SK-N-SH (cell line): ENCODE results near the gene MEIKIN. TPM values are rescaled to one million over a fixed set of nuclear protein-coding genes. Genes with fewer than 3 reads are reported as not detected.

Experiments
- CTCF ChIA-PET: fragments of 300-600, 350-600 bp; formaldehyde crosslinking; extraction: SDS; loops from one replicate; lab custom pipeline; 2021; lab: Yijun Ruan, JAX
- POLR2A ChIA-PET: fragments of 350-600 bp; sonication (Branson Sonifier 250); formaldehyde crosslinking; extraction: SDS; loops from one replicate; lab custom pipeline; 2020; ENCODE audit warnings: antibody characterized with exemption, inconsistent platforms; lab: Yijun Ruan, JAX
- DNase-seq: peaks from one replicate; pipeline ENCODE4 v3.0.0; 2012
- H2AFZ ChIP-seq: fragments of 200-600 bp; sonication (generic); 2 replicates; pipeline ENCODE4 v1.8.1; 2016; ENCODE audit warnings: antibody characterized with exemption, mild to moderate bottlenecking, low read depth
- H3F3A ChIP-seq: fragments of 200-600 bp; sonication (generic); replicated peaks from 2 replicates; pipeline ENCODE3; 2016; ENCODE audit warnings: antibody characterized with exemption, mild to moderate bottlenecking; ENCODE audit not compliant: insufficient read depth
- H3K27ac ChIP-seq, 2 experiments: fragments of 200-500 bp in 1 of 2; fragments of 200-600 bp in 1 of 2; sonication (Bioruptor generic) in 1 of 2; sonication (generic), shearing (Covaris generic) in 1 of 2; 2 replicates each; pipeline versions ENCODE4 v1.5.1 to v1.6.1; 2014 to 2016; ENCODE audit warnings: low read depth in 2 of 2, inconsistent platforms in 1 of 2, low read length in 1 of 2, mild to moderate bottlenecking in 1 of 2, mixed read lengths in 1 of 2
- H3K27me3 ChIP-seq: fragments of 200-600 bp; sonication (generic), shearing (Covaris generic); 2 replicates; pipeline ENCODE4 v1.6.1; 2016; ENCODE audit warnings: mixed run types; ENCODE audit not compliant: insufficient read depth
- H3K36me3 ChIP-seq, 2 experiments: fragments of 200-500 bp in 1 of 2; fragments of 200-600 bp in 1 of 2; sonication (Bioruptor generic) in 1 of 2; sonication (generic) in 1 of 2; replicated peaks in 1 of 2; 2 replicates each; pipeline versions ENCODE3 to v1.5.1; 2014 to 2016; ENCODE audit warnings: low read length in 1 of 2, mild to moderate bottlenecking in 1 of 2; ENCODE audit not compliant: insufficient read depth in 2 of 2, control insufficient read depth in 1 of 2
- H3K4me1 ChIP-seq, 2 experiments: fragments of 200-500 bp in 1 of 2; fragments of 200-600 bp in 1 of 2; sonication (Bioruptor generic) in 1 of 2; sonication (generic), shearing (Covaris generic) in 1 of 2; 2 replicates each; pipeline versions ENCODE4 v1.5.1 to v1.6.1; 2014 to 2016; ENCODE audit warnings: low read depth in 1 of 2, low read length in 1 of 2, mixed run types in 1 of 2; ENCODE audit not compliant: insufficient read depth in 2 of 2, control insufficient read depth in 1 of 2
- H3K4me2 ChIP-seq: fragments of 200-600 bp; sonication (generic), shearing (Covaris generic); 2 replicates; pipeline ENCODE4 v1.6.1; 2017; ENCODE audit warnings: mixed run types
- H3K4me3 ChIP-seq, 2 experiments: fragments of 200-500 bp in 1 of 2; fragments of 200-600 bp in 1 of 2; sonication (Bioruptor generic) in 1 of 2; sonication (generic), shearing (Covaris generic) in 1 of 2; 2 replicates each; pipeline versions ENCODE4 v1.5.1 to v1.8.1; 2014 to 2016; ENCODE audit warnings: low read depth in 2 of 2, inconsistent platforms in 1 of 2, low read length in 1 of 2, mild to moderate bottlenecking in 1 of 2, mixed read lengths in 1 of 2, moderate library complexity in 1 of 2
- H3K79me2 ChIP-seq: fragments of 200-600 bp; sonication (generic); 2 replicates; pipeline ENCODE4 v1.8.1; 2017; ENCODE audit warnings: mild to moderate bottlenecking; ENCODE audit not compliant: insufficient read depth
- H3K9ac ChIP-seq: fragments of 200-600 bp; sonication (generic); 2 replicates; pipeline ENCODE4 v1.6.1; 2017; ENCODE audit warnings: mixed run types
- H3K9me2 ChIP-seq: fragments of 200-600 bp; sonication (generic); 2 replicates; pipeline ENCODE4 v1.6.1; 2017; ENCODE audit warnings: mixed run types
- H3K9me3 ChIP-seq: fragments of 200-600 bp; sonication (generic); 2 replicates; pipeline ENCODE4 v1.6.1; 2017; ENCODE audit warnings: mixed run types, mild to moderate bottlenecking, moderate library complexity
- H4K20me1 ChIP-seq: fragments of 200-600 bp; sonication (generic); 2 replicates; pipeline ENCODE4 v1.6.1; 2017; ENCODE audit warnings: mild to moderate bottlenecking, mixed run types; ENCODE audit not compliant: insufficient read depth
- CHD2 ChIP-seq: fragments of 150-350 bp; IDR thresholded peaks from 2 replicates; pipeline ENCODE4 v1.6.1; 2018; ENCODE audit warnings: low read length; ENCODE audit not compliant: partially characterized antibody
- CTCF ChIP-seq: fragments of 200-600 bp; sonication (generic); IDR thresholded peaks from 2 replicates; pipeline ENCODE4 v1.6.1; 2017; ENCODE audit warnings: antibody characterized with exemption, mild to moderate bottlenecking, moderate library complexity
- EP300 ChIP-seq, 2 experiments: IDR thresholded peaks; 2 replicates each; pipeline versions ENCODE4 v1.4.0 to v1.6.1; 2012; ENCODE audit warnings: borderline replicate concordance in 1 of 2, low read depth in 1 of 2, low read length in 1 of 2
- EZH2phosphoT487 ChIP-seq: fragments of 200-600 bp; sonication (generic); IDR thresholded peaks from 2 replicates; pipeline ENCODE4 v1.6.1; 2017; ENCODE audit warnings: low read depth, mixed run types, mild to moderate bottlenecking, antibody characterized with exemption, moderate library complexity, borderline replicate concordance
- FOSL2 ChIP-seq: IDR thresholded peaks from 2 replicates; pipeline ENCODE4 v1.4.0; 2012; ENCODE audit warnings: low read depth, mild to moderate bottlenecking, moderate library complexity, borderline replicate concordance
- FOXJ3 ChIP-seq: sonication (generic); formaldehyde crosslinking; IDR thresholded peaks from 2 replicates; pipeline ENCODE4 v1.5.1; 2020; ENCODE audit warnings: mild to moderate bottlenecking, missing genetic modification reagents
- GABPA ChIP-seq: IDR thresholded peaks from 2 replicates; pipeline ENCODE4 v1.4.0; 2012; ENCODE audit warnings: low read depth, mild to moderate bottlenecking
- MEF2A ChIP-seq: IDR thresholded peaks from 2 replicates; pipeline ENCODE4 v1.4.0; 2012; ENCODE audit warnings: low read depth, borderline replicate concordance
- POLR2AphosphoS5 ChIP-seq: IDR thresholded peaks from 2 replicates; pipeline ENCODE4 v1.6.1; 2012; ENCODE audit warnings: low read depth, low read length
- RAD21 ChIP-seq: IDR thresholded peaks from 2 replicates; pipeline ENCODE4 v1.6.1; 2012; ENCODE audit warnings: mild to moderate bottlenecking, low read length
- RXRA ChIP-seq: IDR thresholded peaks from 2 replicates; pipeline ENCODE4 v1.4.0; 2012; ENCODE audit warnings: low read depth, mild to moderate bottlenecking, borderline replicate concordance
- USF1 ChIP-seq: IDR thresholded peaks from 2 replicates; pipeline ENCODE4 v1.4.0; 2012; ENCODE audit warnings: low read depth, borderline replicate concordance
- USF2 ChIP-seq: fragments of 150-350 bp; IDR thresholded peaks from 2 replicates; pipeline ENCODE4 v1.6.1; 2017; ENCODE audit warnings: antibody characterized with exemption, low read length, low read depth, borderline replicate concordance
- WGBS: methylation state at CpG from one replicate; pipeline ENCODE4 v1.1.6; 2017; ENCODE audit warnings: low lambda C conversion rate; 5-methylcytosine and 5-hydroxymethylcytosine counted together
- polyA plus RNA-seq, 3 experiments: library from polyadenylated mRNA; depleted of rRNA; stranded (reverse); fragments of >200 nt; gene quantifications; 2 replicates each; pipeline ENCODE4 v1.2.3, GENCODE V29; 2012
- TF ChIP-seq, protein P1 (sequence below): IDR thresholded peaks from 2 replicates; pipeline ENCODE4 v1.4.0; 2012; ENCODE audit warnings: low read depth, borderline replicate concordance
- TF ChIP-seq, protein P2 (sequence below): fragments of 150-350 bp; IDR thresholded peaks from 2 replicates; pipeline ENCODE4 v1.6.1; 2016; ENCODE audit warnings: mild to moderate bottlenecking, low read depth, low read length

The MEIKIN gene
- polyA plus RNA-seq, 1 of the 3 experiments (the other 2 are of a cell fraction), result not detected

GRCh38 chr5:131939690-131940345 is 5.6 kb downstream of the MEIKIN start:
- TF ChIP-seq MEF2A (no peak), FOXJ3 (CRISPR knock-in tag) (no peak), EZH2phosphoT487 (no peak)
- no peaks in the 10 kb centered on the region for H3F3A ChIP-seq
- no peak for DNase-seq
- no peak overlapping the region for H3K9ac ChIP-seq
- H3K4me3 ChIP-seq, result no peak overlapping the region
- ChIA-PET POLR2A (no interaction called here), CTCF (interaction anchor here (0.6 to 1.0 kb wide), 2 partner anchors 14 to 52 kb away, joined by 3 to 4 read pairs; no protein-coding TSS in a partner anchor)
- H3K79me2 ChIP-seq, result no peaks in the 10 kb centered on the region
- no peak overlapping the region for H3K4me2 ChIP-seq
- no peak overlapping the region for H3K27ac ChIP-seq
- no peaks in the 10 kb centered on the region for H3K9me2 ChIP-seq
- no peaks in the 10 kb centered on the region for H3K36me3 ChIP-seq
- H4K20me1 ChIP-seq, result no peaks in the 10 kb centered on the region
- H3K27me3 ChIP-seq, result no peaks in the 10 kb centered on the region
- no peak overlapping the region for H2AFZ ChIP-seq
- 27% methylated on average over 3 of the region's 3 CpGs for WGBS
- H3K9me3 ChIP-seq, result no peaks in the 10 kb centered on the region
- H3K4me1 ChIP-seq, result no peaks in the 10 kb centered on the region

GRCh38 chr5:131932235-131932634 is 13.2 kb downstream of the MEIKIN start:
- ChIA-PET POLR2A (no interaction called here), CTCF (interaction anchor here (1.4 kb wide), 1 partner anchor 17 kb away, joined by 4 read pairs; no protein-coding TSS in a partner anchor)
- 14% methylated on average over 2 of the region's 2 CpGs for WGBS
- H3K4me2 ChIP-seq, result no peak overlapping the region
- no peaks in the 10 kb centered on the region for H3F3A ChIP-seq
- no peaks in the 10 kb centered on the region for H3K9me3 ChIP-seq
- H4K20me1 ChIP-seq, result no peaks in the 10 kb centered on the region
- H3K9ac ChIP-seq, result no peak overlapping the region
- H3K4me3 ChIP-seq, result no peak overlapping the region
- no peaks in the 10 kb centered on the region for H3K4me1 ChIP-seq
- no peaks in the 10 kb centered on the region; the same call in 1 of the 2 replicates for H3K27me3 ChIP-seq
- no peak overlapping the region for H3K27ac ChIP-seq
- H3K9me2 ChIP-seq, result no peaks in the 10 kb centered on the region
- no peaks in the 10 kb centered on the region for H3K36me3 ChIP-seq
- DNase-seq, result no peak
- H2AFZ ChIP-seq, result no peak overlapping the region
- TF ChIP-seq USF1 (no peak), RAD21 (no peak), CHD2 (no peak), EP300 (IDR thresholded peaks at IDR 0.05; ENCODE audit: borderline replicate concordance in 1 of 2, low read depth in 1 of 2, low read length in 1 of 2) (no peak), CTCF (no peak), RXRA (no peak), USF2 (no peak), FOXJ3 (CRISPR knock-in tag) (no peak), POLR2AphosphoS5 (no peak), FOSL2 (no peak), GABPA (no peak)
- TF ChIP-seq, protein P1, sequence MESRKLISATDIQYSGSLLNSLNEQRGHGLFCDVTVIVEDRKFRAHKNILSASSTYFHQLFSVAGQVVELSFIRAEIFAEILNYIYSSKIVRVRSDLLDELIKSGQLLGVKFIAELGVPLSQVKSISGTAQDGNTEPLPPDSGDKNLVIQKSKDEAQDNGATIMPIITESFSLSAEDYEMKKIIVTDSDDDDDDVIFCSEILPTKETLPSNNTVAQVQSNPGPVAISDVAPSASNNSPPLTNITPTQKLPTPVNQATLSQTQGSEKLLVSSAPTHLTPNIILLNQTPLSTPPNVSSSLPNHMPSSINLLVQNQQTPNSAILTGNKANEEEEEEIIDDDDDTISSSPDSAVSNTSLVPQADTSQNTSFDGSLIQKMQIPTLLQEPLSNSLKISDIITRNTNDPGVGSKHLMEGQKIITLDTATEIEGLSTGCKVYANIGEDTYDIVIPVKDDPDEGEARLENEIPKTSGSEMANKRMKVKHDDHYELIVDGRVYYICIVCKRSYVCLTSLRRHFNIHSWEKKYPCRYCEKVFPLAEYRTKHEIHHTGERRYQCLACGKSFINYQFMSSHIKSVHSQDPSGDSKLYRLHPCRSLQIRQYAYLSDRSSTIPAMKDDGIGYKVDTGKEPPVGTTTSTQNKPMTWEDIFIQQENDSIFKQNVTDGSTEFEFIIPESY, result no peak
- TF ChIP-seq, protein P2, sequence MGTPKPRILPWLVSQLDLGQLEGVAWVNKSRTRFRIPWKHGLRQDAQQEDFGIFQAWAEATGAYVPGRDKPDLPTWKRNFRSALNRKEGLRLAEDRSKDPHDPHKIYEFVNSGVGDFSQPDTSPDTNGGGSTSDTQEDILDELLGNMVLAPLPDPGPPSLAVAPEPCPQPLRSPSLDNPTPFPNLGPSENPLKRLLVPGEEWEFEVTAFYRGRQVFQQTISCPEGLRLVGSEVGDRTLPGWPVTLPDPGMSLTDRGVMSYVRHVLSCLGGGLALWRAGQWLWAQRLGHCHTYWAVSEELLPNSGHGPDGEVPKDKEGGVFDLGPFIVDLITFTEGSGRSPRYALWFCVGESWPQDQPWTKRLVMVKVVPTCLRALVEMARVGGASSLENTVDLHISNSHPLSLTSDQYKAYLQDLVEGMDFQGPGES, result no peak
- no peaks in the 10 kb centered on the region for H3K79me2 ChIP-seq
